HUDEP-2 (cell line): ENCODE results near the gene GALM.
A peak's percentile ranks its signal among the peaks of the same experiment; 100 is the strongest.
"Not testable (repeated sequence)": the region's sequence is repeated elsewhere in the genome, so short reads cannot be mapped to it uniquely, and the experiment has no call there.

Experiments
- DNase-seq, 76 experiments: peaks; one replicate each; lab custom pipeline; 2025; ENCODE audit not compliant: unreplicated experiment in 76 of 76; lab: John Stamatoyannopoulos, UW

GALM gene

DNA sequence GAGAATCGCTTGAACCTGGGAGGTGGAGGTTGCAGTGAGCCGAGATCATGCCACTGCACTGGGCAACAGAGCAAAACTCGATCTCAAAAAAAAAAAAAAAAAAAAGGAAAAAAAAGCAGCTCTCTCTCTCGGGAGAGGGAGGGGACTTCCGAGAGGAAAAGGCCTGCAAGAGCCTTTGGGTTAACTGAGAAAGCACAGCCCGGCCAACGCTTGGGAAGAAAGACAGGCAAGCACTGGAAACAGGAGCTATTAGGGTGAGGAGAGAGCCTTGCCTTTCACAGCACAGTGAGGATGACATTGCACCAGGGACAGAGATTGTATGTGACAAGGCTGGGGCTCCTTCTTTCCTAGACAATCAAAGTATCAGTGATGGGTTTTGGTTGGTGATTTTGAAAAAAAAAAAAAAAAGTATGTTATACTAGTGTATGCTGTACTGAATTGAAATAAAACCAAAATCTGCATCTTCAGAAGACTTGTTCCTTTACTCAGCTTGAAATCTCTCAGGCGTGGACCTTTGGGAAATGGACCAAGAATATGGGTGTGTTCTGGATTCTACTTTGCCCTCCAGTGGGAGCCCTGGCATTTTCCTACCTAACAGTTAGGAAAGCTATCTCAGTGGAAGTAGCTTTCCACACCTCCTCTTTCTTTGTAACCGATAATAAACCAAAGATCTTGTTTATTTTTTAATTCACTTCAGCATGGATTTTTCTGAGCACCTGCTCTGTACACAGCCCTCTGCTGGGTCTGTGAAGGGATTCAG is 68.6 kb downstream of the GALM start:
- DNase-seq, result no peak

DNA sequence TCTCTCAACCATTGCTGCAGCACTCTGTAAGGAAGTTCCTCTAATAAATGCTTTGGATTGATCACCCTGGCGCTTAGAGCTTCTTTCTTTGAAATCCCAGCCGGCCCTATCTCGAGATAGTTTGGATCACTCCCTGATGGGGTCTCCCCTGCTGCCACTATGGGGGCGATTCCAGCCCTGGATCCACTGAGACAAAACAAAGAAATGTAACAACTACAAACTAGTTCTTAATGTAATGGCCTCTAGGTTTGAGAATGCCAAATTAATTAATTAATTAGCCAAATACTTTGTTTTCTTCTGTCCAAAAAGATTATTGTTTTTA is 70.0 kb downstream of the GALM start:
- no peak for DNase-seq

DNA sequence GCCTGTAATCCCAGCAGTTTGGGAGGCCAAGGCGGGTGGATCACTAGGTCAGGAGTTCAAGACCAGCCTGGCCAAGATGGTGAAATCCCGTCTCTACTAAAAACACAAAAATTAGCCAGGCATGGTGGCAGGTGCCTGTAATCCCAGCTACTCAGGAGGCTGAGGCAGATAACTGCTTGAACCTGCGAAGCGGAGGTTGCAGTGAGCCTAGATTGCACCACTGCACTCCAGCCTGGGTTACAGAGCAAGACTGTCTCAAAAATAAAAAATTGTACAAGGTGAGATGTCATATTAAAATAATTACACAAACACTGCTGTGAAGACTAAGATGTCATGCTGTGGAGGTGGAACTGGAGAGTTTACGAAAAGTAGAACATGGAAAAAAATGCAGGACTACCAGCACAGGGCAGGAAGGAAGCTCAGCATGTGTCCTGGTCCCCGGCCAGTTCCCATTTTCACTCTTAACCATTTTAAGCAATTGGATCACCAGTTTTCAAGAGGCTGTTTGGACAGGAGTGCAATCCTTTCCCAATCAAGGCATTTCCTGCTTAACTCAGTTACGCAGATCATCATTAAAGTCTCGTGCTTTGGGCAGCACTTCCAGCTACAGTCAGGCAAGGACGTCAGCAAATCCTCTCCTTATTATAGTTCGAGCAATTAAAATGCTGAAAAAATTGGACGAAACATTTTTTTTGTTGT is 71.2 kb downstream of the GALM start:
- DNase-seq, result not testable (repeated sequence)

DNA sequence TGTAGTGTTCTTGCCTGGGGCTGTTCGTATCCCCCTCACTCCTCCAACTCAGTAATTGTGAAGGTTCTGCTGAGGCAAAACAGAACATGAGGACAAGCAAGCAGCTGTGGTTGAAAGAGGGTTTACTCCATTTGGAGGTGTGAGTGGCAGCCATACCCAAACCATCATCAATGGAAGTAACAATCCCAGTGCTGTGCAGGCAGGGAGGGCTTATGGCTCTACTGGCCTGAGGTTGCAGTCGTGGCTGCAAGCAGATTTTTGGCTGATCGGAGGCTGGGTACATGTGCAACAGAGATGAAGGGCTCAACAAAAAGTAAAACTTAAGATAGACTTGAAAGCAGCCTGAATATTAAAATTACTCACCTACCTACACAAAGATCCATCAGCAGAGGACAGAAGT is 72.0 kb downstream of the GALM start:
- no peak for DNase-seq

- DNase-seq, result no peak
Measured at GRCh38 chr2:38739524-38739923, 73.6 kb downstream of the GALM start.

- DNase-seq, result peak in 8 of 76 experiments; percentile 5 to 33 (median 12)
Measured at GRCh38 chr2:38740851-38741731, 75.2 kb downstream of the GALM start.

- DNase-seq, result no peak
Measured at GRCh38 chr2:38742797-38743559, 77.1 kb downstream of the GALM start.

DNA sequence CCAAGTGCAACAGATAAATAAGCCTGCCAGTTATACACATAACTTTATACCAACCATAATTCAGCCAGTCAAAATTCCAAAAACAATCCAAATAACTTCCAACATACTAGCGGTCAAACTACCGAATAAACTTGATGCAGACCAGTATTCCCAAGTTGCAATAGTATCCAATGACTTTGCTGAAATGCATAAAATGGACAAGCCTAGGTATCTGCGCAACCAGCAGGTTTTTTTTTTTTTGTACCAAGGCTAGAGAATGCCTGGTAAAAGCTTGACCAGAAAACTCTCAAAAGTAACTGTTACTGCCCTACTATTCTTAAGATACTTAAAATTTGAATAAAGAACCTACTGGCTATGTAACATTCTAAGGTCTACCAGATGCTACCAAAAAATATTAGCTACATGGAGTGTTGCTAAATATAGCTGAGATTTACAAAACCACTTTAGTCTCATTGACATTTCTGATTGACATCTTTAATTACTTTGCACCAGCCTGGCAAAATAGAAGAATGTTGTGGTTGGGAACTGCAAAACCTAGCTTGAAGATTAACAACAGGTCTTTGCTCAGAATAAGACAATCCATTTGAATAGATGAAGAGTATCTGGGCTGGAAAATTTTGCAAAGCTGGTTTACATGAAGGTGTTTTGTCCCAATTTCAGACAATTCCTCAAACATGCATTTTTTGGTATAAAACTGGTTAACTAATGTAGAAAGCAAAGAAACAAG is 77.9 kb downstream of the GALM start:
- no peak for DNase-seq

DNA sequence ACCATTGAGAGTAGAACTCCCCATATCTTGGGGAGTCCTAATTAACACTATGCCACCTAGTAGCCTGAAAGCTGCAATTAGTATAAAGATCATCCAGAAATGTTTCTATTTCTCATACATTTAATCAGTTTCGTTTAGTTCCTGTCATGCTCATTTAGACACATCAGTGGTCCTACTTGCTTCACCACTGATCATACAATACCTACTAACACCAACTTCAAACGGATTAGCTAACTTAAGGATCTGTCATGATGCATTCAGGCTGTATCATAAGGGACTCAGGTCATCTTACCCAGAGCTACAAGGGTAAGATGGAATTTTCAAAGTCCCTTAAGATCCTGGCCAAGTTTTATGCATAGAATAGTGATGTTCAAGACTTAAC is 78.5 kb downstream of the GALM start:
- no peak for DNase-seq

GRCh38 chr2:38745267-38745666 is 79.4 kb downstream of the GALM start:
- DNase-seq, result no peak

DNA sequence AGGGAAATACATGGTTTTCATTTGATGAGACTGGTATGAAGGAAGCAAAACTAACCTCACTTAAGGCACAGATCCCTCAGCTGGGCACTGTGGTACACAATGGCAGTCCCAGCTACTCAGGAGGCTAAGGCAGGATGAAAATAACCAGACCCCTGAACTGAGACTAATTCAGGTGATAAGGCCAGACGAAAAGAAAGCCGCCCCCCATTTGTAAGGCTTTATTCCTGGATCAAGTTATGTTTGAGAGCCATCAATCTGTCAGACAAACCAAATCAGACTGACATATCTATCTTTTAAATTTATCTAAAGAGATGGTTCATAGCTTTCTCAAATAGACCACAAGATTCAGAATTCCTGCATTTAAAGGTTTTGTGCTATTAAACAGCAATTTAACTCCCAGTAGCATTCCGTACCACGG is 81.1 kb downstream of the GALM start:
- DNase-seq, result no peak

DNA sequence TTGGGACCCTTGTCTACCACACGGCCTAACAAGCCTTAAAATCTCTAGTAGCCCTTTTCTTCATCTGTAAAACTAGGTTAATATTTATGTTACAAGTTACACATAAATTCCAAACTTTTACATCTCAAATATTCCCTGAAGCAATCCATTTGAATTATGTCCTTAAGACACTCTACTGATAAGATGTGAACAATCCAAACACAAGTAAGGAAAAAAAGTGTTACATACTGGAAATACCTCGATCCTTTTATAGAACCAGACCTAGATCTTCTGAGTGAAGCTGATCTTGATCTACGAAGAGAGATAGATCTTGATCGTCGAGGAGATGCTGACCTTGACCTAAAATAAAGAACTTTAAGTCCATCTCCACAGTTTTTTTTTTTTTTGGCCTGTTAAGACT is 81.9 kb downstream of the GALM start:
- no peak for DNase-seq

- DNase-seq, result no peak
Measured at GRCh38 chr2:38748391-38748790, 82.5 kb downstream of the GALM start.

DNA sequence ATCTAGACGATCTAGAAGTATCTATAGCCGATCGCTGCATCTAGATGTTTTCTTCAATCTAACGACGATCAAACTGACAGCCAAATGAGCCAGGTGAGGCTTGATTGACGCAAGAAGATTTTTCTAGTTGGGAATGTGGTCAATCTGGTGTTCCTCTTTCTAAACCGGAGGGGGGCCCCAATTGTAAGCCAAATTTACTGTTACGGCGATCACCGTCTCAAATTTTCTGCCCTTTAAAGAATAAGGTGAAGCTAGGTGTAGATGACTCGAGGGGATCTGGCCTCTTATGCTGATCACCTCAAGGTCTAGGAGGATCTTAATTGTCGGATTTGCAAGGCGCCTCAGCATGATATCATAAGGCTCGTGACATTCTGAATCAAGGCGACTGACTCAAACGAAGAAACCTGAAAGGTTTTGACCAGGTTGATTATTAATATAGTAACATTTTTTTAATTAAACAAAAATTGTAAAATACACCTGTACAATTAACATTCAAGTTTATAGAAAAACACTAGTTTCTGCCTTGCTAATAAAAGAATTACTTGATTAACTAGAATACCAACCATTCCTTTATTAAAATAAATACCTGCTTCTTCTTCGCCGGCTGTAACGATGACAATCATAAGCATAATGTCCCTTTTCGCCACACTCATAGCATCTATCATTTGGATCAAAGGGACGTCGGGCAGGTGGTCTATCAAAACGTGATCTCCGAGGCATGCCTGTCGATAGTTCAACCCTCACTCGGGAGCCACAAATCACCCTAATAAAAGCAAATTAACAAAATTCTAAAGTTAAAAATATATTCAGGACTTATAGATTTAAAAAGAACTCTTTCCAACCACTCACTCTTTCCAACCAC is 83.3 kb downstream of the GALM start:
- no peak for DNase-seq

DNA sequence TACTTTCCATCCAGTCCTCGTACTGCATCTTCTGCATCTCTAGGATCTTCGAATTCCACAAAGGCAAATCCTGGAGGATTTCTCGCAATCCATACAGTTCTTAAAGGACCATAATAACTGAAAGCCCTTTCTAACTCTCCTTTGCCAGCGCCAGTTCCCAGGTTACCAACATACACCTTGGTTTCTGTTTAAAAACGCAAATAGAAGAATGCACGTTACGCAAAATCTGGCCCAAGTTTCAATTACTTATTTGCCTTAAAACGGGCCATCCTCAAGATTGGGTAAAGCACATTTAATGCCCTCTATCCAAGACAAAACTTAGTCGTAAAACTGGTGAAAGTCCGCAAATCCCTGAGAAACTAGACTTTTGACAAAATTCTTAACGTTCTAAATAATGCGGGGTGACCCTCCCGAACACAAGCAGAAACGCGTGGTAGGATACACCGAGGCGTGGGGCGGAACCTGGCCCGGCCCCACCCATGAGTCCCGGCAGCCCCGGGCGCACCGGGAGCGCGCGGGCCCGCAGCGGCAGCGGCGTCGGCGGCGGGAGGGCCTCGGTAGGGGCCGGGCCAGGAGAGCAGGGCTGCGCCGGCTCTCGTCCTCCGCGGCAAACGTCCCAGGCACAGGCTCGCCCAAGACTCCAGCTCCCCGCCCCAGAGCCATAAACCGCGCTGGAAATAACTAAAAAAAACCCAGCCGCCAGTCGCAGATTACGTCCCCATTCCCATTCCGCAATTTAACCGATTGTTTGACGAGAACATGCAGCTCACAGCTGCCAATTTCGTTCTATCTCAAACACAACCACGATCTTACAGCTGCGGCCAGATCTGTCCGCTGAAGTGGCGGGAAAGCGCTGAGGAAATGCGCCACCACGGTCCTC is 84.3 kb downstream of the GALM start:
- DNase-seq, result peak in 40 of 76 experiments; percentile 3 to 55 (median 28)

GRCh38 chr2:38750891-38751595 is 85.1 kb downstream of the GALM start, which contains the start of gene SRSF7:
TSS of gene SRSF7 (minus strand) at chr2:38751361. CDS start at chr2:38751256, 105 bp downstream.
- DNase-seq, result peak; percentile 26 to 98 (median 94)
